Stimulated activated CD8-positive, alpha-beta memory T cell treated with anti-CD3 and anti-CD28 coated beads, Interleukin-12 subunit alpha, Interleukin-12 subunit beta, amount 100 ng/mL, for 1 hour (primary cell): ENCODE data around the gene TBX5.
"Not testable (repeated sequence)": the region's sequence is repeated elsewhere in the genome, so short reads cannot be mapped to it uniquely, and the experiment has no call there.

Experiments
- DNase-seq: peaks from one replicate; pipeline ENCODE4 v3.0.0-alpha.2; 2020; ENCODE audit warnings: low read depth

Gene TBX5

DNA sequence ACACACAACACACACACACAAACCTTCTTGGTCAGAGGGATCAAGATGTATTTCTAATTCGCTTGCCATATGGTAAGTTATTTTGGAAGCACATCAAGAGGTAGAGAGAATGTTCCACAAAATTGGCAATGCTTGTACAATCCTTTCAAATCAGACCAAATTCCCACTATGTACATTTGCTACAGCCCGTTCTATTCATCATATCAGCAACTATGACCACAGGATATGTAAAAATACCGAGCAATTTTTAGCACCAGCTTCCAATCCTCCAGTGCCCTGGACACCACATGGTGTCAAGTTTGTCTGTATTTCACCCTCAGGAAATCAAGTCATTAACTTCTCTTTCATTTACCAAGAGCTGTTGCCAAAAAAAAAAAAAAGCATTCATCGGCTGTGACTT is 21.2 kb downstream of the TBX5 start:
- DNase-seq = no peak

DNA sequence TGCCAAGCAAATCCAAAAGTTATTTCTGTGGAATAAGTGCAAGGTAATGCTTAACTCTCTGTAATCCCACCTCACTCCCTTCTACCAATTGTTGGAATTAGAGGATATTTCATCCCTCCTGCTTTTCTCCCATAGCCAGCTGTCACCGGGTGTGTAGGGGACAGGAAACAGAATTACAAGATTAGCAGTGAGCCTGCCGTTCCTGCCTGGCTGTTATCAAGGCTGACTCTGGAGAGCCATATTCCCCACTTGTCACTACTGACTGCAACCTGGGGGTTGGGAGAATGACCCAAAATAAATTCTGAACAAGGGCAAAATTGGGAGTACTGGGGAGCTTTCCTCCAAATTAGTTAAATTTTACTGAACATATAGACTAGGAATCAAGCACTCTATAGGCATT is 24.8 kb downstream of the TBX5 start:
- no peak for DNase-seq

DNA sequence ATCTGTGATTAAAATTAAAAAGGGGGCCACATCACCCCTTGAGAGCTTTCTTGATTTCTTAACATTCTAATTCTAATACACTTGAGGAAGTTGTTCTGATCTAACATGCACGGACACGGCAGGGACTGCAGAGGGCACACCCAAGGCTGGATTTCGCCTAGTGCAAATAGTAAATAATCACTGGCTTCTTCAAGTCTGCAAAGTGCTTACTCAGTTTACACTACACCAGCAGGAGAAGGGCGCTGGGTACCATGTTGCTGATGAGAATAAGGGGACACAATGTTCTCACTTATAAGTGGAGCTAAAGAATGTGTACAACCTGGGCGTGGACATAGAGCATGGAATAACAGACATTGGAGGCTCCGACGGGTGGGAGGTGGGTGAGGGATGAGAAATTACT is 34.2 kb downstream of the TBX5 start:
- DNase-seq = no peak

DNA sequence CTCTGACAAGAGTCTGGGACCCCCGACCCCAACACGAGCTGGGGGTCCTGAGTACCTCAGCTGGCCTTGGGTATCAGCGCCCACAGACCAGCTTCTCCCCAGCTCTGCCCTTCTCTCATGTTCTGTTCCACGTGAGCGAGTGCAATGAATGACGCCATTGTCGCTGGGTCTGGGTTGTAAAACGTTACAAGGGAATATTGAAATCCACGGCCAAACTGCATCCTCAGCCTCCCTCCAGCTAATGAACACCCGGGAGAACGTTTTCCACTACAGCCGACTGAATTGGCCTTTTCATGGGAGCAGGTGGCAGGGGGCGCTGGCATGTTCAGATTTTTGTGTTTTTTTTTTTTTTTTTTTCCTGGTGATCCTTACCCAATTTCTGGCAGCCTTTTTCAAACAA is 34.7 kb downstream of the TBX5 start:
- no peak for DNase-seq

DNA sequence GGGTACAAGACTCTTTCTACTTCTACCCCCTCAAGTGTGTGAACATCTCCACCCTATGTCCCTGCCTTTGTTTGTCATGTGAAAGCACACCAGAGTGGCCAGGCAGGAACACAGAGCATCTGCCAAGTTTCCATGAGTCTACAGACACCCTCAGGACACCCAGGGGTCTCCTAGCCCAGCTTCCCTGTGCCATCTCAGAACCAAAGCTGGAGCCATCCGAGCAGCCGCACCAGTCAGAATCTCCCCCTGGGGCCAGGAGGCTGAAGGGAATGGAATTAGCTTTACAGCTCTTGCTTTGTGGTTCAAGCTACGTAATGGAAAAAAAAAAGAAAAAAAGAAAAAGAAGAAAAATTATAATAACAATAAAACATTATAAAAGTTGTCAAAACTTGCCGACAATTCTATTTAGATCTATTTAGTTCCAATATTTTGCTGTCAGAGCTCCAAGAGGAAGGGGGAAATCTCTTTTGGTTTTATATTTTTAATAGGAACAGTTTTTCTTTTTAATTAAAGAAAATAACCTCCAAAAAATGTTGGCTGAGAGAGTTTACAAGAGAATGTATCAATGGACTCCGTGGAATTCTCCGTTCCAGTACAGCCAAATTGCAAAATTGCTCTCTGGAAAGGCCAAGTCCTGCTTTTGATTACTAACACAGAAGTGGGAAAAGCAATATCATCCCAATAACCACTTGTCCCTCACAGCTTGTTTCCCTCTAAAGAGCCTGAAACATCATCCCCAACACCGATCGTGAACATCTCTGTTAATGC is 37.1 kb downstream of the TBX5 start:
- no peak for DNase-seq

DNA sequence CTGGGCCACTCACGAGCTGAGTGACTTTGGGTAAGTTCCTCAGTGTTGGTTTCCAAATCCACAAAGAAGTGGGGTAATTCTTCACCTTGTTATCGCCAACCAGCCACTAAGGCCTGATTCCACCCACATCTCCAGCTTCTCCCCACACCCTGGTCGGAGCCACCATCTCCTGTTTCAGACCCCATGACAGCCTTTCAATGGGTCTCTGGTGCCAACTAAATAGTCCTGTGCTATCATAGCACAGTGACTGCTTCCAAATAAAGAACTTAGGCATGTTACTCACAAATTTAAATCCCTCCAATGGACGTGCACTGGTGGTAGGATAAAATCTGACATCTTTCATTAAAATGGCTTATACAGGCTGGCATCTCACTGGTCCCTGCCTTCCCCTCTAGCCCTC is 44.0 kb downstream of the TBX5 start:
- DNase-seq = no peak

DNA sequence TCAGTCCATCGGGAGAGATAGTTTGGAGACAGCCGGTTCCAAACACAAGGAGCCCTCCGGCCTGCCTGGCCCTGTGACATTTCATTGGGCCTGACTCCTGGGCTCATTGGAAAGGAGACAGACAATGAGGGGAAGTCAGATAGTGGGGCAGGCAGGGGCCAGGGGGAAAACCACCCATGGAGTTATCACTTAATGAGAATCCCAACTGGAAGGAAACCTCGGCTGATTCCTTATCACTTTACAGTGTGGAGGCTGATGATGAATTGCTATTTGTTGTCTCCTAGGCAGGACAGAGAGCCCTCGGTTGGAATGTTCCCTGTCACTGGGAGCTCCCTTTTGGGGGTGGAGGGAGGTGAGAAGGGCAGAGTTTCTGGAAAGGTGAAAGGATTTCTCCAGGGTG is 44.4 kb downstream of the TBX5 start:
- no peak for DNase-seq

DNA sequence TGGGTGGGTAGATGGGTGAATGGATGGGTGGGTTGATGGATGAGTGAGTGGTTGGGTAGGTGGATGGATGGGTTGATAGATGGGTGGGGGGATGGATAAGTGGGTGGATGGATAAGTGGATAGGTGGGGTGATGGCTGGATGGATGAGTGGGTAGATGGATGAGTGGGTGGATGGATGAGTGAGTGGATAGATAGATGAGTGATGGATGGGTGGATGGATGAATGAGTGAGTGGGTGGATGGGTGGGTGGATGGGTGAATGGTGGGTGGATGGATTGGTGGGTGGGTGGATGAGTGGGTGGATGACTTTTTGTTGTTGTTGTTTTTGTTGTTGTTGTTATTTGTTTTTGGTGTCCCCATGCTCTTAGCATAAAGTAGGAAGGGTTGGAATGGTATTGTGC is 45.5 kb downstream of the TBX5 start:
- no peak for DNase-seq

DNA sequence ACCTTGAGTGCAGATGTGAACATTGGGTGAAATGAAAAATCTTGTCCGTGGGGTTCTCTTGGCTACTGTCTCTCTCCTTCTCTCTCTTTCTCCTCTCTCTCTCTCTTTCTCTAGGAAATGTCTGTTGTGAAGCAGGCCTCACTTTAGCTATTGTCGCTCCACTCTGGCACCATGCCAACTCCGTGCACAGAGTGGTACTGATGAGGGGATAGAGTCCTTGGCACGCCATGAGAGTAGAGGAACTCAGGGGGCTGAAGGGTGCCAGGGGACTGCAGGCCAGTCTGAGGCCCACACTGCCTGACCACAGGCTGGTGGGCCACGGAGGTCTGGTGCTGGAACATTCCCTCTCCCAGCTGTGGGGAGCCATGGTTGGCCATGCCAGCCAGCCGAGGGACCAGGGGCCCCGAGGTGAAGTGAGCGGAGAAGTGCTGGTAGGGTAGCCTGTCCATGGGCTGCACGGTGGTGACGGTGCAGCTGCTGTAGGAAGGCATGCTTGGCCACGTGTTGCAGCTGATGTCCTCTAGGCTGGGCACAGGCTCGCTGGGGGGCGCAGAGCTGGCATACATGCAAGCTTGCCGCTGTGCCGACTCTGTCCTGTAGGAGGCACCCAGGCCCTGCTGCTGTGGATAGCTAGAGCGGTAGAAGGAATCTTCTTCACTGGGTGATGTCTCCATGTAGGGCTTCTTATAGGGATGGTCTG is 50.4 kb downstream of the TBX5 start:
- DNase-seq = no peak

DNA sequence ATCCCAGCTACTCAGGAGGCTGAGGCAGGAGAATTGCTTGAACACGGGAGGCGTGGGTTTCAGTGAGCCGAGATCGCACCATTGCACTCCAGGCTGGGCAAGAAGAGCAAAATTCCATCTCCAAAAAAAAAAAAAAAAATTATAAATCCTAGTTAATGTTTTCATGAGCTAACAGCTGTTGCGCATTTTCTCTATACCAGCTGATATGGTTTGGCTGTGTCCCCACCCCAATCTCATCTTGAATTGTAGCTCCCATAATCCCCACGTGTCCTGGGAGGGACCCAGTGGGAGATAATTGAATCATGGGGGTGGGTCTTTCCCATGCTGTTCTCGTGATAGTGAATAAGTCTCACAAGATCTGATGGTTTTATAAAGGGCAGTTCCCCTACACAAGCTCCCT is 56.7 kb downstream of the TBX5 start:
- not testable (repeated sequence) for DNase-seq

DNA sequence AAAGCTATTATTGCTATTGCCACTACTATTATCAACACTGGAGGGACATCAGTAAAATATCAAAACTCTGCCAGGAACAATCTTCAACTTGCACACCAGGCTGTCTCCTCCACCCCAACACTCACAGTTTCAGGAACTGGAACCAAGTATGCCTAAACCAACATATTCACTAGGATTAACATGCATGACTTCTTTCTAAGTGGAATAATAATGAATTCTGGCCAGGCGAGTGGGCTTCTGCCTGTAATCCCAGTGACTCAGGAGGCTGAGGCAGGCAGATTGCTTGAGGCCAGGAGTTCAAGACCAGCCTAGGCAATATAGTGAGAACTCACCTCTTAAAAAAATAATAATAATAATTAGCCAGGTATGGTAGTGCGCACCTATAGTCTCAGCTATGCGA is 58.1 kb downstream of the TBX5 start:
- no peak for DNase-seq

DNA sequence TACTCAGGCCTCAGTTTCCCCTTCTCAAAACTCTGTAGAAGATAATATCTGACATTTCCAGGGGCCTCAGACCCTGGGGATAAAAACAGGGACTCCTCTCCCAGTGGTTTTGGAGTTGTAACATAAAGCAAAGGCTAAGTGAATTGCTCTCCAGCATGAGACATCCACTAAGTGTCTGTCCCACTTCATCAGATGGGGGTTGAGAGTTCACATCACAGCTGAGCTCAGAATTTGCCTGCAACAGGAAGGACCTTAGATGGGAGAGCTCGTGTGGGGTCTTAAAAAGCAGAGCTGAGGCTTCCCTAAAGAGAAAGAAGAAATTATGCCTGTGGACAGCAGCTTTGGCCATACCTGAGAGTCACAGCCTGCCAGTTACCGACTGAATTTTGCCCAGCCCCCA is 61.1 kb downstream of the TBX5 start:
- DNase-seq = no peak

DNA sequence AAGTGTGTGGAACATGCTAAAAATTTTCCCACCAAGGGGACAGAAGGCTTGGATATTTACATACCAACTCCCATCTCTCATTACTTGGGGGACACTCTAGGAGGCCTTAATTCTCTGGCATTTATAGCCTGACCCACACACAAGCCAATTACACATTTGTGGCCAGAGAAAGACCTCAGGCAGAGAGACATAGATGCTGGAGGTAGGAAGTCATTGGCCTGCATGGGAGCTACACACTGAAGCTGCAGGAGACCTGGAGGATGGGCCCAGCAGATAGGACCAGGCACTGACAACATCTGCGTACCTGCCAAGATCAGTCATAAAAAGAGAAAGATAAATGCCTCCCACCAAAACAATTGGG is 61.7 kb downstream of the TBX5 start:
- no peak for DNase-seq

DNA sequence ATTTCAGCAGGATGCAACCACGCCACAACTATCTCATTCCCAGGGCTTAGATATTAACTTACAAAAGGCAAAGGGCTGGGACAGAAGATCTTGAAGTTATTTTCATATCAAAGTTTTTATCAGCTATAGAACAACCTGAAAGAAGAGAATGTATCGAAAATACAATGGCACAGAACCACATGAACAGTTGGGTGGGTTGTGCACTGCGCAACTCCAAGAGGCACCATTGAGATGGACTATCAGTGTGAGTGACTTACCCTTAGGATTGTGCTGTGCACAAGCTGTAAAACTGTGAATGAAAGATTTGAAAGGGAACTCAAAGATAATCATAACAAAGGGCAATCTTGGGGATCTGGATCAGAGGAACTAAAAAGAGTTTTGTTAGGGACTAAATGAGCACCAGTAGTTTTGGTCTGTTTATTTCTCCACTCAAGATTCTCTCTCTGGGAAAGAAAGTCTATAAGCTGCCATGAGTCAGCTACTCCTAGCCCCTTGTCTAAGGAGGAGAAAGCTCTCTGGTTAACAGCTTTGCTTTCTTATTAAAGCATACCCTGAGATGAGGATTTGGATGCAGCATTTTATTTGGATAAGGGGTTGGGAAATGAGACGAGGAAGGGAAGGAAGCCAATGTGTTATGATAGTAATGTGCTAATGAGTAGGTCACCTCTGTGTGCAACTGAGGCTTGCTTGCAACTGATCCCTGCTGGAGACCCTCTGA is 62.2 kb downstream of the TBX5 start:
- DNase-seq = no peak

DNA sequence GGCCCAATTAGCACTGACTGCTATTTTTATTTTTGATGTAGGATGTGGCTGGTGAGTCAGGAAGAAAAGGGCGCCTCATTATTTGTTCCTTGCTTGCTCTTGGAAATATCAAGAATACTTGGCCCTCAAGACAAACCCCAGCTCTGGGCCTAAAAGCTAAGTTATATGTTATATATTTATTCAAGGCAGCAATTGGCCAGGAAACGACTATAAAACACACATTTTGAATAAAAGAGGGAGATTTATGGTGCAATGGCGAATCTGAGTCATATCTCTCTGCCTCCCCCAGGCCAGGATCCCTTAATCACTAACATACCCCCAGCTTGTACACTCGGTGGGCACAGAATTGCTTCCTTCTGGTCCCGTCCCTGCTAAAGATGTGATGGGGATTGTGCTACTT is 63.3 kb downstream of the TBX5 start:
- DNase-seq = no peak

DNA sequence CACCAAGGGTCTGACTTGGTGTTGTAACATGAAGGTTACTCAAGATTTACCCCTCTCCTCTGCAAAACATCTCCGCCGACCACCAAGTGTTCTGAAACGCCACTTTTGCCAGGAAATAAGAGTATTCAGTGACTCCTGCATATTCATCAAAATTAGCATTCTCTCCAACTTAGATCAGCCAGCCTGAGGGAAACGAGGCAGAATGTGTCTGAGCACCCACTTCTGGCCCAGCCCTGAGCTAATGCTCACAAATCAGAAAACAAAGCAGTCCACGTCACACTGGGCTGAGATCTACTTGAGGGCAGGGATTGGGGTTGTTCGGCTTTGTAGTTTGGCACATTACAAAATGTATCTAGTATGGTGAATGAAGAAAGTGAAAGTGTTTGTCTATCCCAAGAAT is 64.3 kb downstream of the TBX5 start:
- DNase-seq = no peak

DNA sequence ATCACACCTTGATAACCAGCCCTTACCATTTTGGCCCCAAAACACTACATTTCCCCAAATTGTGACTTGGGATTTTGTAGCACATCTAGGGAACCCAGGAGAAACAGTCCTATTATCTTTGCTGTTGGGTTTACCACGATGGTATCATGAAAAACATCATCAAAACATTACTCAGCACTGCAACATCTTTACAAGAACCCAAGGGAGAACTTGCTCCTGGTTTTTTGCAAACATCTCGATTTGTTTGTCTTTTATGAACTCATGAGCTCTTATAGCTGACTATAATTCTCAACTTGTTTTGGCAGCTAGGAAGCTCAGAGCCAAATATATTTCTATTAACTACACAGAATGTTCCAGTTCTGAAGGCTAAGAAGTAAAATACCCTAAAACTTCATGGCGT is 65.7 kb downstream of the TBX5 start:
- DNase-seq = no peak

DNA sequence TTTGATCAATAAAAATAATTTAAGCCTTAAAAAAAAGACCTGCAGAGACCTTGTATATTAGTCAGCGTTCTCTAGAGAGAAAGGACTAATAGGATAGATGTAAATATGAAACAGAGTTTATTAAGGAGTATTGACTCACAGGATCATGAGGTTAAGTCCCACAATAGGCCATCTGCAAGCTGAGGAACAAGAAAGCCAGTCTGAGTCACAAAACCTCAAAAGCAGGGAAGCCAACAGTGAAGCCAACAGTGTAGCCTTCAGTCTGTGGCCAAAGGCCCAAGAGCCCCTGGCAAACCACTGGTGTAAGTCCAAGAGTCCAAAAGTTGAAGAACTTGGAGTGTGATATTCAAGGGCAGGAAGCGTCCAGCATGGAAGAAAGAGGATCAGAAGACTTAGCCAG is 66.3 kb downstream of the TBX5 start:
- DNase-seq = no peak

DNA sequence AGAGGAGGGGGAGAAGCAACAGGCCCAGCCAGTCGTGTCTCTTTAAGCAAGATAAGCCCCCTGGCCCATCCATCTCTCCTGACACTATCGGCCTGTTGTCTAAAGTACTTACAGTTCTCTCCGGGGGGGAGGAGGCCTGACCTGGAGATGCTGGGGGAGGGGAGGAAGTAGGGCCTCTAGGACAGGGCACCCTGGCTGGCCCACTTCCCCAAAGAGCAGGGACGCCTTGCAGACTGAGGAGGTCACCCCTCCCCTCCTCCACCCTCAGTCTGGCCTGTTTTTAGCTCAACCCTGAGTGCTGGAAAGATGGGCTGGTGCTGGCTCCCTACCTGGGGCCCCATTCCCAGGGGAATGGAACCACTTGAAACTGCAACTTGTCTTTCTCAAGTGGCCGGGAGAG is 70.3 kb downstream of the TBX5 start:
- no peak for DNase-seq

DNA sequence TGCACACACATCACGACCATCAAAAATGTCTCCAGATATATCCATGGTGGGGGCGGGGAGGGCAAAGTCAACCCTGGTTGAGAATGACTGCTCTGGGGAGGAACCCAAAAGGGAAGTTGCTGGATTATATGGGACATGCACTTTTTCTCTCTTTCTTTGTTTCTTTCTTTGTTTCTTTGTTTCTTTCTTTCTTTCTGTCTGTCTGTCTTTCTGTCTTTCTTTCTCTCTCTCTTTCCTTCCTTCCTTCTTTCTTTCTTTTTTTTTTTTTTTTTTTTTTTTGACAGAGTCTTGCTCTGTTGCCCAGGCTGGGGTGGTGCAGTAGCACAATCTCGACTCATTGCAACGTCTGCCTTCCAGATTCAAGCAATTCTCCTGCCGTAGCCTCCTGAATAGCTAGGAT is 71.5 kb downstream of the TBX5 start:
- DNase-seq = no peak

DNA sequence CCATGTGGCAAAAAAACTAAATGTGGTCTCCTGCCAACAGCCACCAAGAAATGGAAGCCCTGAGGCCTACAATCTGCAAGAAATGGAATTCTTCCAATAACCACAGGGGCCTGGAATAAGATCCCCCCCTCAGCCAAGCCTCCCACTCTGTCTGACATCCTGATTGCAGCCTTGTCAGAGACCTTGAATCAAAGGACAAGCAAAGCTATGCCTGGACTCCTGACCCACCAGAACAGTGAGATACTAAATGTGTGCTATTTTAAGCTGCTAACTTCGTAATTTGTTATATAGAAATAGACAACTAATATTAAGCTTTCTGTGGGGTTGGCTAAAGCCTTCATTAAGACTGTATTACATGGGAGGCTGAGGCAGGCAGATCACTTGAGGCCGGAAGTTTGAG is 77.7 kb downstream of the TBX5 start:
- no peak for DNase-seq

DNA sequence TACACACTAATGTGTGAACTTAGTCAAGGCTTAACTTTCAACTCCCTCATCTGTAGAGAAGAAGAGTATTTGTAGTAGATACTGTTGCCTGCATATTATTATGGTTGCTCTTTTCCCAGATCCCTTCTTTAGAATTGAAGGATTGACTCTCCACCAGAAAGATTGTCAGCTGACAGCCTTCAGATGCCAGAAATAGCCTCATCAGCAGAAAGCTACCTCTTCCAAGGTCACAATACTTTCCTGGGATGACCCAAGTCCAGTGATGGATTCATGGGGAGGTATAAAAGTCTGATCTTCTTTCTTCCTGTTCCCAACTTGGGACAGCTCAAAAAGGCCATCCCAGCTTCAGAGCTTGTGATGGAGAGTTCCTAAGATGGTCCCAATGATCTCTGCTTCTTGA is 78.2 kb downstream of the TBX5 start:
- no peak for DNase-seq

DNA sequence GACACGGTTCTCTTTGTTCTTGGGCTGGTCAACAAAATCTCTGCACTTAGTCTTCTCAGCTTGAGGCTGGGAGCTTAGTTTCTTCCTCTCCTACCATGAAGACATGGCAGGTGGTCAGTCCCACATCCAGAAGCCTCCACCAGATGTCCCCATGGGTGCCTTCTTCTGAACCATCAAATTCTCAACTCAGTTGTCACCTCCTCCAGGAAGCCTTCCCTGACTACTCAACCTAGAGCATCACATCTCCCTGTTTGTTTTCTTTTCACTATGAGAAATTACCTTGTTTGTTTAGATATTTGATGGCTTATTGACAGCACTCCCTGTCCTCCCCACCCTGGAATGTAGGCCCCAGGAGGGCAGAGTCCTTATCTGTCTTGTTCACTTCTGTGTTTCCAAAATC is 84.4 kb downstream of the TBX5 start:
- DNase-seq = no peak

DNA sequence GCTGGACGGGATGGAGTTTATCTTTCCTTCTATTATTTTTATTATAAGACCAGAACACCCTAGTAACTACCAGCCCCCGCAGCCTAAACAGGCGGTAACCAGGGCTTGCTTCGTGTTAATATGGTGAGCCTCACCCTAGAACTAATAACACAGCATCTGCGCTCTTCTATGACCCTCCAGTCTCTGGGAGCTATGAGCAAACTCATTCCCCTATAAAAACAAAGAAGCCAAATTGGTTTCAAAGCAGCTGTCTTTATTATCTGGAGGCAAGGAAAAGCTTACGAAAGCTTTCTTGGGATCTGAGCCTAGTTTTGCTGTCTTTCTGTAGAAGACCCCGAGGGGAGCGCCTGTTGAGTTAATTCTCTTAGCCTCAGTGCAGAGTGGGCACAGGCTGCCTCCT is 85.0 kb downstream of the TBX5 start:
- no peak for DNase-seq
